HEK293 (cell line): ENCODE results near the gene RRP1B.

ENCODE experiments used
- KLF8 ChIP-seq: fragments of 450-650 bp; formaldehyde crosslinking; IDR thresholded peaks from 2 replicates; pipeline ENCODE4 v1.5.1; 2016; ENCODE audit warnings: missing biosample characterization, missing genetic modification characterization
- YY2 ChIP-seq: fragments of 450-650 bp; formaldehyde crosslinking; IDR thresholded peaks from 2 replicates; pipeline ENCODE4 v1.5.1; 2016; ENCODE audit warnings: missing biosample characterization, missing genetic modification characterization
- ZBTB7A ChIP-seq: fragments of 450-650 bp; formaldehyde crosslinking; IDR thresholded peaks from 2 replicates; pipeline ENCODE4 v1.5.1; 2016; ENCODE audit warnings: low read depth, missing biosample characterization, missing genetic modification characterization
- ZNF121 ChIP-seq: fragments of 450-650 bp; formaldehyde crosslinking; IDR thresholded peaks from 2 replicates; pipeline ENCODE4 v1.5.1; 2016; ENCODE audit warnings: missing biosample characterization, missing genetic modification characterization
- ZNF140 ChIP-seq: fragments of 450-650 bp; formaldehyde crosslinking; IDR thresholded peaks from 2 replicates; pipeline ENCODE4 v1.5.1; 2016; ENCODE audit warnings: missing biosample characterization, missing genetic modification characterization
- ZNF23 ChIP-seq: fragments of 450-650 bp; formaldehyde crosslinking; IDR thresholded peaks from 2 replicates; pipeline ENCODE4 v1.5.1; 2016; ENCODE audit warnings: missing biosample characterization, missing genetic modification characterization, borderline replicate concordance
- ZNF335 ChIP-seq: fragments of 450-650 bp; formaldehyde crosslinking; conservative IDR thresholded peaks from 2 replicates; pipeline ENCODE4 v1.5.1; 2016; ENCODE audit warnings: missing biosample characterization, missing genetic modification characterization
- ZNF621 ChIP-seq: fragments of 450-650 bp; formaldehyde crosslinking; IDR thresholded peaks from 2 replicates; pipeline ENCODE4 v1.5.1; 2017; ENCODE audit warnings: missing biosample characterization, missing genetic modification characterization
- ZSCAN30 ChIP-seq: fragments of 450-650 bp; IDR thresholded peaks from 2 replicates; pipeline ENCODE4 v1.5.1; 2018; ENCODE audit warnings: missing biosample characterization, mild to moderate bottlenecking, missing genetic modification characterization, moderate library complexity
- TF ChIP-seq, protein P1 (sequence below): fragments of 450-650 bp; formaldehyde crosslinking; IDR thresholded peaks from 2 replicates; pipeline ENCODE4 v1.5.1; 2016; ENCODE audit warnings: missing biosample characterization, missing genetic modification characterization
- TF ChIP-seq, protein P2 (sequence below): fragments of 450-650 bp; formaldehyde crosslinking; IDR thresholded peaks from 2 replicates; pipeline ENCODE4 v1.5.1; 2016; ENCODE audit warnings: missing biosample characterization, missing genetic modification characterization
- TF ChIP-seq, protein P3 (sequence below): fragments of 450-650 bp; formaldehyde crosslinking; IDR thresholded peaks from 2 replicates; pipeline ENCODE4 v1.5.1; 2016; ENCODE audit warnings: missing biosample characterization, missing genetic modification characterization

DNA sequence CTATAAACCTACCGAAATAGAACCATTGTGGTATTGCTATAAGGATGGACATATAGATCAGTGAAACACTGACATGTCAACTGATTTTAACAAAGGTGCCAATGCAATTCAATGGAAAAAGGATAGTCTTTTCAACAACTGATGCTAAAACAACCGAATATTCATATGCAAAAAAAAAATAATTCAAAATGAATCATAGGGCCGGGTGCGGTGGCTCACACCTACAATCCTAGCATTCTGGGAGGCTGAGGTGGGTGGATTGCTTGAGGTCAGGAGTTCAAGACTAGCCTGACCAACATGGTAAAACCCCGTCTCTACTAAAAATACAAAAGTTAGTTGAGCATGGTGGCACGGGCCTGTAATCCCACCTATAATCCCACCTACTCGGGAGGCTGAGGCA is 23.9 kb upstream of the RRP1B start:
- TF ChIP-seq ZNF621 (tag by site-specific recombination) (no peak), ZSCAN30 (no peak), ZNF140 (no peak), ZNF121 (tag by site-specific recombination) (no peak), YY2 (no peak), KLF8 (no peak), ZNF23 (no peak), ZNF335 (tag by site-specific recombination) (no peak), ZBTB7A (tag by site-specific recombination) (no peak)
- TF ChIP-seq, protein P1, sequence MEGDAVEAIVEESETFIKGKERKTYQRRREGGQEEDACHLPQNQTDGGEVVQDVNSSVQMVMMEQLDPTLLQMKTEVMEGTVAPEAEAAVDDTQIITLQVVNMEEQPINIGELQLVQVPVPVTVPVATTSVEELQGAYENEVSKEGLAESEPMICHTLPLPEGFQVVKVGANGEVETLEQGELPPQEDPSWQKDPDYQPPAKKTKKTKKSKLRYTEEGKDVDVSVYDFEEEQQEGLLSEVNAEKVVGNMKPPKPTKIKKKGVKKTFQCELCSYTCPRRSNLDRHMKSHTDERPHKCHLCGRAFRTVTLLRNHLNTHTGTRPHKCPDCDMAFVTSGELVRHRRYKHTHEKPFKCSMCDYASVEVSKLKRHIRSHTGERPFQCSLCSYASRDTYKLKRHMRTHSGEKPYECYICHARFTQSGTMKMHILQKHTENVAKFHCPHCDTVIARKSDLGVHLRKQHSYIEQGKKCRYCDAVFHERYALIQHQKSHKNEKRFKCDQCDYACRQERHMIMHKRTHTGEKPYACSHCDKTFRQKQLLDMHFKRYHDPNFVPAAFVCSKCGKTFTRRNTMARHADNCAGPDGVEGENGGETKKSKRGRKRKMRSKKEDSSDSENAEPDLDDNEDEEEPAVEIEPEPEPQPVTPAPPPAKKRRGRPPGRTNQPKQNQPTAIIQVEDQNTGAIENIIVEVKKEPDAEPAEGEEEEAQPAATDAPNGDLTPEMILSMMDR (tag by site-specific recombination): no peak
- TF ChIP-seq, protein P2, sequence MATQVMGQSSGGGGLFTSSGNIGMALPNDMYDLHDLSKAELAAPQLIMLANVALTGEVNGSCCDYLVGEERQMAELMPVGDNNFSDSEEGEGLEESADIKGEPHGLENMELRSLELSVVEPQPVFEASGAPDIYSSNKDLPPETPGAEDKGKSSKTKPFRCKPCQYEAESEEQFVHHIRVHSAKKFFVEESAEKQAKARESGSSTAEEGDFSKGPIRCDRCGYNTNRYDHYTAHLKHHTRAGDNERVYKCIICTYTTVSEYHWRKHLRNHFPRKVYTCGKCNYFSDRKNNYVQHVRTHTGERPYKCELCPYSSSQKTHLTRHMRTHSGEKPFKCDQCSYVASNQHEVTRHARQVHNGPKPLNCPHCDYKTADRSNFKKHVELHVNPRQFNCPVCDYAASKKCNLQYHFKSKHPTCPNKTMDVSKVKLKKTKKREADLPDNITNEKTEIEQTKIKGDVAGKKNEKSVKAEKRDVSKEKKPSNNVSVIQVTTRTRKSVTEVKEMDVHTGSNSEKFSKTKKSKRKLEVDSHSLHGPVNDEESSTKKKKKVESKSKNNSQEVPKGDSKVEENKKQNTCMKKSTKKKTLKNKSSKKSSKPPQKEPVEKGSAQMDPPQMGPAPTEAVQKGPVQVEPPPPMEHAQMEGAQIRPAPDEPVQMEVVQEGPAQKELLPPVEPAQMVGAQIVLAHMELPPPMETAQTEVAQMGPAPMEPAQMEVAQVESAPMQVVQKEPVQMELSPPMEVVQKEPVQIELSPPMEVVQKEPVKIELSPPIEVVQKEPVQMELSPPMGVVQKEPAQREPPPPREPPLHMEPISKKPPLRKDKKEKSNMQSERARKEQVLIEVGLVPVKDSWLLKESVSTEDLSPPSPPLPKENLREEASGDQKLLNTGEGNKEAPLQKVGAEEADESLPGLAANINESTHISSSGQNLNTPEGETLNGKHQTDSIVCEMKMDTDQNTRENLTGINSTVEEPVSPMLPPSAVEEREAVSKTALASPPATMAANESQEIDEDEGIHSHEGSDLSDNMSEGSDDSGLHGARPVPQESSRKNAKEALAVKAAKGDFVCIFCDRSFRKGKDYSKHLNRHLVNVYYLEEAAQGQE (tag by site-specific recombination): no peak
- TF ChIP-seq, protein P3, sequence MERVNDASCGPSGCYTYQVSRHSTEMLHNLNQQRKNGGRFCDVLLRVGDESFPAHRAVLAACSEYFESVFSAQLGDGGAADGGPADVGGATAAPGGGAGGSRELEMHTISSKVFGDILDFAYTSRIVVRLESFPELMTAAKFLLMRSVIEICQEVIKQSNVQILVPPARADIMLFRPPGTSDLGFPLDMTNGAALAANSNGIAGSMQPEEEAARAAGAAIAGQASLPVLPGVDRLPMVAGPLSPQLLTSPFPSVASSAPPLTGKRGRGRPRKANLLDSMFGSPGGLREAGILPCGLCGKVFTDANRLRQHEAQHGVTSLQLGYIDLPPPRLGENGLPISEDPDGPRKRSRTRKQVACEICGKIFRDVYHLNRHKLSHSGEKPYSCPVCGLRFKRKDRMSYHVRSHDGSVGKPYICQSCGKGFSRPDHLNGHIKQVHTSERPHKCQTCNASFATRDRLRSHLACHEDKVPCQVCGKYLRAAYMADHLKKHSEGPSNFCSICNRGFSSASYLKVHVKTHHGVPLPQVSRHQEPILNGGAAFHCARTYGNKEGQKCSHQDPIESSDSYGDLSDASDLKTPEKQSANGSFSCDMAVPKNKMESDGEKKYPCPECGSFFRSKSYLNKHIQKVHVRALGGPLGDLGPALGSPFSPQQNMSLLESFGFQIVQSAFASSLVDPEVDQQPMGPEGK (tag by site-specific recombination): no peak
